NCI-H510A treated with DMSO at 0.1 percent for 48 hours (cell line): ENCODE results near the gene INTS7.
A peak's percentile ranks its signal among the peaks of the same experiment; 100 is the strongest.
"Not testable (repeated sequence)": the region's sequence is repeated elsewhere in the genome, so short reads cannot be mapped to it uniquely, and the experiment has no call there.

ENCODE experiments used
- DNase-seq: peaks from one replicate; lab custom pipeline; 2025; lab: John Stamatoyannopoulos, UW

The INTS7 gene

GRCh38 chr1:211985556-211986264 is 49.6 kb downstream of the INTS7 start:
- DNase-seq: no peak

- no peak for DNase-seq
Observed at GRCh38 chr1:211978596-211978995, 56.8 kb downstream of the INTS7 start.

GRCh38 chr1:211975152-211975941 is 60.0 kb downstream of the INTS7 start:
- DNase-seq: no peak

GRCh38 chr1:211973541-211973940 is 61.8 kb downstream of the INTS7 start:
- no peak for DNase-seq

GRCh38 chr1:211968200-211968834 is 67.0 kb downstream of the INTS7 start:
- DNase-seq: no peak

GRCh38 chr1:211967704-211968103 is 67.7 kb downstream of the INTS7 start:
- no peak for DNase-seq

- no peak for DNase-seq
Observed at GRCh38 chr1:211965108-211965805, 70.1 kb downstream of the INTS7 start.

- no peak for DNase-seq
Observed at GRCh38 chr1:211959680-211960079, 75.7 kb downstream of the INTS7 start.

GRCh38 chr1:211959221-211959620 is 76.1 kb downstream of the INTS7 start:
- no peak for DNase-seq

- not testable (repeated sequence) for DNase-seq
Observed at GRCh38 chr1:211954028-211954427, 81.3 kb downstream of the INTS7 start.

- not testable (repeated sequence) for DNase-seq
Observed at GRCh38 chr1:211953543-211953942, 81.8 kb downstream of the INTS7 start.

- DNase-seq: no peak
Observed at GRCh38 chr1:211952299-211952698, 83.1 kb downstream of the INTS7 start.

- DNase-seq: peak; percentile 42
Observed at GRCh38 chr1:211951856-211952255, 83.5 kb downstream of the INTS7 start.

GRCh38 chr1:211948377-211948776 is 87.0 kb downstream of the INTS7 start:
- DNase-seq: no peak

- DNase-seq: peak; percentile 86
Observed at GRCh38 chr1:211947396-211948295, 87.7 kb downstream of the INTS7 start.

- peak; percentile 23 for DNase-seq
Observed at GRCh38 chr1:211944733-211945500, 90.4 kb downstream of the INTS7 start.

GRCh38 chr1:211942583-211942982 is 92.8 kb downstream of the INTS7 start:
- DNase-seq: no peak

- peak; percentile 31 for DNase-seq
Observed at GRCh38 chr1:211939876-211940468, 95.4 kb downstream of the INTS7 start.

- DNase-seq: no peak
Observed at GRCh38 chr1:211938561-211938997, 96.8 kb downstream of the INTS7 start.

- not testable (repeated sequence) for DNase-seq
Observed at GRCh38 chr1:211937422-211937821, 97.9 kb downstream of the INTS7 start.
